PC-3 (cell line): ENCODE measurements around the gene NKD2. TPM values are rescaled to one million over a fixed set of nuclear protein-coding genes. Genes with fewer than 3 reads are reported as not detected.

Source experiments
- ATAC-seq: fragments of 200-7000 bp; cut with Tn5 transposase; 2 replicates; pipeline ENCODE4 v1.9.1; 2020; ENCODE audit warnings: mild to moderate bottlenecking, moderate library complexity
- BruUV-seq: library from RNA; stranded (reverse); fragments of 400-500 nt; replicated peaks from 2 replicates; lab custom pipeline; 2021; lab: Mats Ljungman, UMichigan
- CTCF ChIA-PET: fragments of 300-600 bp; sonication (Branson Sonifier 250); formaldehyde crosslinking; loops from one replicate; lab custom pipeline; 2022; ENCODE audit warnings: antibody characterized with exemption; lab: Charles Lee
- POLR2A ChIA-PET: fragments of 300-600 bp; sonication (Branson Sonifier 250); formaldehyde crosslinking; loops from one replicate; lab custom pipeline; 2022; ENCODE audit warnings: antibody characterized with exemption; ENCODE audit not compliant: unreplicated experiment; lab: Charles Lee
- DNase-seq: peaks from one replicate; pipeline ENCODE4 v3.0.0-alpha.2; 2015
- H2AFZ ChIP-seq: fragments of 300-600 bp; sonication (generic); 2 replicates; pipeline ENCODE4 v1.6.0; 2016; ENCODE audit warnings: antibody characterized with exemption, low read length
- H3F3A ChIP-seq: fragments of 300-600 bp; sonication (generic); one replicate; pipeline ENCODE4 v1.6.0; 2017; ENCODE audit warnings: antibody characterized with exemption, low read length, control low read depth, mild to moderate bottlenecking; ENCODE audit not compliant: unreplicated experiment
- H3K27ac ChIP-seq: fragments of 300-600 bp; sonication (generic); 2 replicates; pipeline ENCODE4 v1.5.1; 2016; ENCODE audit warnings: mild to moderate bottlenecking, low read length
- H3K27me3 ChIP-seq: fragments of 300-600 bp; sonication (generic); 2 replicates; pipeline ENCODE4 v1.6.1; 2016; ENCODE audit warnings: low read length, mixed read lengths
- H3K36me3 ChIP-seq: fragments of 300-600 bp; sonication (generic); 2 replicates; pipeline ENCODE4 v1.6.1; 2016; ENCODE audit warnings: low read depth, mixed run types, low read length, mixed read lengths
- H3K4me1 ChIP-seq: fragments of 300-600 bp; sonication (generic); 2 replicates; pipeline ENCODE4 v1.5.1; 2016; ENCODE audit warnings: low read length; ENCODE audit not compliant: insufficient read depth
- H3K4me2 ChIP-seq: fragments of 300-600 bp; sonication (generic); 2 replicates; pipeline ENCODE4 v1.6.0; 2016; ENCODE audit warnings: low read length
- H3K4me3 ChIP-seq: fragments of 300-600 bp; sonication (generic); 2 replicates; pipeline ENCODE4 v1.5.1; 2016; ENCODE audit warnings: mild to moderate bottlenecking, low read length, mixed read lengths
- H3K79me2 ChIP-seq: fragments of 300-600 bp; sonication (generic); 2 replicates; pipeline ENCODE4 v1.6.1; 2017; ENCODE audit warnings: low read length, mixed read lengths
- H3K9ac ChIP-seq: fragments of 300-600 bp; sonication (generic); 2 replicates; pipeline ENCODE4 v1.6.0; 2016; ENCODE audit warnings: mild to moderate bottlenecking, low read length
- H3K9me2 ChIP-seq: fragments of 300-600 bp; sonication (generic); replicated peaks from 2 replicates; pipeline ENCODE4 v1.6.1; 2016; ENCODE audit warnings: mixed run types, low read length, mixed read lengths
- H3K9me3 ChIP-seq: fragments of 300-600 bp; sonication (generic); 2 replicates; pipeline ENCODE4 v1.6.1; 2016; ENCODE audit warnings: low read length, mixed read lengths
- H4K20me1 ChIP-seq: fragments of 300-600 bp; sonication (generic); 2 replicates; pipeline ENCODE4 v1.6.1; 2016; ENCODE audit warnings: low read length, mixed read lengths
- CTCF ChIP-seq: fragments of 300-600 bp; sonication (generic); conservative IDR thresholded peaks from 2 replicates; pipeline ENCODE4 v1.5.1; 2017; ENCODE audit warnings: antibody characterized with exemption, low read depth, mild to moderate bottlenecking, low read length
- EZH2 ChIP-seq: fragments of 300-600 bp; sonication (generic); IDR thresholded peaks from one replicate; pipeline ENCODE4 v1.6.1; 2017; ENCODE audit warnings: antibody characterized with exemption, mild to moderate bottlenecking, low read length; ENCODE audit not compliant: unreplicated experiment
- EZH2phosphoT487 ChIP-seq: fragments of 300-600 bp; sonication (generic); IDR thresholded peaks from 2 replicates; pipeline ENCODE4 v1.6.1; 2018; ENCODE audit warnings: mild to moderate bottlenecking, antibody characterized with exemption, low read length, borderline replicate concordance
- intact Hi-C: fragments of 100-400 bp; cut with micrococcal nuclease; formaldehyde crosslinking; loops from 2 replicates; pipeline ENCODE4 v1.9.0; 2023
- total RNA-seq: library from RNA; depleted of rRNA; stranded (reverse); fragments of >200 nt; gene quantifications from 2 replicates; pipeline ENCODE4 v1.2.3, GENCODE V29; 2014

Gene NKD2
- total RNA-seq, 1 experiment from 2014 or later: 1.6 TPM

- intact Hi-C loops: no loop called here
- no peak overlapping the region for H3K9ac ChIP-seq
- no peaks in the 10 kb centered on the region for H3K9me3 ChIP-seq
- no peaks in the 10 kb centered on the region for H3F3A ChIP-seq
- TF ChIP-seq EZH2 (no peak), CTCF (no peak), EZH2phosphoT487 (no peak)
- no peak for DNase-seq
- ChIA-PET POLR2A (no interaction called here), CTCF (no interaction called here)
- no peaks in the 10 kb centered on the region for H3K27me3 ChIP-seq
- H4K20me1 ChIP-seq: no peaks in the 10 kb centered on the region
- H3K9me2 ChIP-seq: no peaks in the 10 kb centered on the region
- no peak overlapping the region for H3K4me3 ChIP-seq
- H3K4me2 ChIP-seq: no peak overlapping the region
- BruUV-seq: no TSS peak
- ATAC-seq: no peak
- H3K4me1 ChIP-seq: no peaks in the 10 kb centered on the region
- peaks cover 12% of the 10 kb centered on the region; the same call in 1 of the 2 replicates for H3K36me3 ChIP-seq
- H3K79me2 ChIP-seq: no peaks in the 10 kb centered on the region
- H2AFZ ChIP-seq: no peak overlapping the region
- H3K27ac ChIP-seq: no peak overlapping the region
Measured at GRCh38 chr5:1053391-1054017, 44.9 kb downstream of the NKD2 start.

DNA sequence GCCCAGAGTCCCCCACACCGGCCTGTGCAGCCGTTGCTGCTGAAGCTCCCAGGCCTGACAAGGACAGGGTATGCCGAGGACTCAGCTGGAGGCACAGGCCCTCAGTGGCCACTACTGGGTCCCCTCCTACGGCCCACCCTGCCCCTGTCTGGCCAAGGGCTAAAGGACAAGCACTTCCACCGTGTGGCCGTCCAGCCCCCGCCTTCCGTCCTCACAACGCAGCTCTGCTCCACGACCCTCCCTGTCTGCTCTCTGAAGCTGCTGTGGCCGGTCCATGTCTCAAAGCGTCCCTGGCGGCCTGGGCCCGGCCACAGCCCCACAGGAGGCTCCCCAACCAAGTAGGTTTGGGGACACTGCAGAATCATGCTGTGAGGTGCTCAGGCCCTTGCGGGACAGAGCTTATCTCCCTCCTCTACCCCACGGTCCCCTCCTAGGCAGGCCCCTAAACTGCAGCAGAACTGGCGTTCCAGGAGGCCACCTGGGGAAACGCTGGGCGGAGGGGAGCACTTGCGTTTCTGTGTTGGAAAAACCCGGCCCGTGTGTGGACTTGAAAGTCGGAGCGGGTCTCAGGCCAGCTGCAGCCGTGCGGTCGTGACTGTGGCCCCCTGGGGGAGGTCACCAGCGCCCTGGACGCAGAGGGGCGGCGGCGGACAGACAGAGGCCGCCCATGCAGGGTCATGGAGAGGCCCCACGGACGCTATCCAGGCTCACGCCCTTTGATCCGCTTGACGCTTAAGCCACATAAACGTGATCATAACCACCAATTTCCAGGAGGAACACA, 45.6 kb downstream of the NKD2 start:
- intact Hi-C loops: no loop called here
- Histone ChIP-seq H2AFZ (no peak overlapping the region), H3F3A (no peaks in the 10 kb centered on the region), H3K27me3 (no peaks in the 10 kb centered on the region), H3K9me3 (no peaks in the 10 kb centered on the region), H3K9ac (no peak overlapping the region), H3K4me2 (no peak overlapping the region), H3K27ac (no peak overlapping the region), H3K36me3 (peaks cover 12% of the 10 kb centered on the region; the same call in 1 of the 2 replicates), H3K4me1 (no peaks in the 10 kb centered on the region), H4K20me1 (no peaks in the 10 kb centered on the region), H3K4me3 (no peak overlapping the region), H3K79me2 (no peaks in the 10 kb centered on the region), H3K9me2 (no peaks in the 10 kb centered on the region)
- ATAC-seq: no peak
- ChIA-PET CTCF (no interaction called here), POLR2A (no interaction called here)
- DNase-seq: no peak
- no TSS peak for BruUV-seq
- TF ChIP-seq CTCF (no peak), EZH2 (no peak), EZH2phosphoT487 (no peak)
